Measurements from ENCODE around the gene KCNJ10. TPM values are rescaled to one million over a fixed set of nuclear protein-coding genes. Genes with fewer than 3 reads are reported as not detected.

KCNJ10 gene
- total RNA-seq, 1 experiment from 2014 or later, result 0.08 TPM

GRCh38 chr1:160116283-160117147 lies 46.6 kb upstream of the KCNJ10 start:
- TF ChIP-seq SIN3A (IDR thresholded peaks at IDR 0.05; ENCODE audit: borderline replicate concordance, insufficient read depth, low read depth, low read length) (no peak), POLR2AphosphoS5 (IDR thresholded peaks at IDR 0.05; ENCODE audit: low read depth, low read length) (no peak), REST (IDR thresholded peaks at IDR 0.05; ENCODE audit: insufficient read depth in 1 of 2, low read depth in 2 of 2, low read length in 1 of 2) (no peak), CTCF (IDR thresholded peaks at IDR 0.05) (no peak), TCF7L2 (IDR thresholded peaks at IDR 0.05; ENCODE audit: low read depth, low read length) (no peak)
- no peaks in the 10 kb centered on the region for H3K4me1 ChIP-seq (ENCODE audit: control insufficient read depth, insufficient read depth, low read length)
- H3K27me3 ChIP-seq (ENCODE audit: control insufficient read depth, insufficient read depth, low read length), result no peaks in the 10 kb centered on the region
- in situ Hi-C loops (cut with HindIII; ENCODE audit: low pct_unique_long_range_greater_than_20kb, low sequenced_read_pairs), result no loop called here
- H3K4me3 ChIP-seq (ENCODE audit: low read depth in 2 of 2, low read length in 2 of 2), result no peak overlapping the region
- H3K36me3 ChIP-seq (ENCODE audit: control insufficient read depth, insufficient read depth, low read length), result no peaks in the 10 kb centered on the region
- ChIA-PET POLR2A (no interaction called here), CTCF (interaction anchor here (0.7 kb wide), 1 partner anchor 136 kb away, joined by 6 read pairs; no protein-coding TSS in a partner anchor)
- H3K27ac ChIP-seq (ENCODE audit: low read length), result no peak overlapping the region
- no peak for DNase-seq (ENCODE audit: low read depth, low spot score)
- intact Hi-C loops (cut with micrococcal nuclease; ENCODE audit: unreplicated experiment), result no loop called here
- ATAC-seq, result no peak
- BruUV-seq (replicated peaks), result no TSS peak
- H3K9me3 ChIP-seq (ENCODE audit: control insufficient read depth, insufficient read depth, low read depth, low read length), result no peaks in the 10 kb centered on the region

- Histone ChIP-seq H3K27ac (ENCODE audit: low read length) (no peak within 1 kb of the TSS), H3K4me1 (ENCODE audit: control insufficient read depth, insufficient read depth, low read length) (no peaks in the 10 kb centered on the region), H3K9me3 (ENCODE audit: control insufficient read depth, insufficient read depth, low read depth, low read length) (no peaks in the 10 kb centered on the region), H3K36me3 (ENCODE audit: control insufficient read depth, insufficient read depth, low read length) (no peaks in the 10 kb centered on the region), H3K4me3 (ENCODE audit: low read depth in 2 of 2, low read length in 2 of 2) (no peak within 1 kb of the TSS), H3K27me3 (ENCODE audit: control insufficient read depth, insufficient read depth, low read length) (no peaks in the 10 kb centered on the region)
- intact Hi-C loops (cut with micrococcal nuclease; ENCODE audit: unreplicated experiment) (no loop called here), in situ Hi-C loops (cut with HindIII; ENCODE audit: low pct_unique_long_range_greater_than_20kb, low sequenced_read_pairs) (no loop called here)
- ChIA-PET POLR2A (no interaction called here), CTCF (interaction anchor here (0.5 to 0.7 kb wide), 2 partner anchors 38 to 137 kb away, joined by 6 read pairs; no protein-coding TSS in a partner anchor)
- ATAC-seq (no peak; the same call in 1 of the 2 replicates), DNase-seq (ENCODE audit: low read depth, low spot score) (no peak)
- TF ChIP-seq SIN3A (IDR thresholded peaks at IDR 0.05; ENCODE audit: borderline replicate concordance, insufficient read depth, low read depth, low read length), result no peak
- TF ChIP-seq REST (IDR thresholded peaks at IDR 0.05; ENCODE audit: insufficient read depth in 1 of 2, low read depth in 2 of 2, low read length in 1 of 2), result no peak
- no peak for TF ChIP-seq POLR2AphosphoS5 (IDR thresholded peaks at IDR 0.05; ENCODE audit: low read depth, low read length)
- TF ChIP-seq TCF7L2 (IDR thresholded peaks at IDR 0.05; ENCODE audit: low read depth, low read length), result no peak
- BruUV-seq (replicated peaks), result no TSS peak
Observed at GRCh38 chr1:160115545-160116282, 45.8 kb upstream of the KCNJ10 start, which contains the start of gene ATP1A2. ATP1A2 (plus strand) TSS chr1:160115759; CDS start chr1:160115862, 103 bp downstream.
